H1 (cell line): ENCODE measurements around the gene CIB4.

Experiments used
- JUND ChIP-seq: IDR thresholded peaks from 2 replicates; pipeline ENCODE4 v1.6.1; 2011; ENCODE audit warnings: mild to moderate bottlenecking, improper control_type of control experiment, low read length
- RFX5 ChIP-seq: IDR thresholded peaks from 2 replicates; pipeline ENCODE4 v1.6.1; 2011; ENCODE audit warnings: low read depth, low read length, improper control_type of control experiment, borderline replicate concordance
- TF ChIP-seq, protein P1 (sequence below), 3 experiments: IDR thresholded peaks; 1 replicate in 2 of 3; 2 replicates in 1 of 3; pipeline versions ENCODE4 v1.5.1 to v1.6.1; 2011; ENCODE audit warnings: low read length in 3 of 3, mild to moderate bottlenecking in 3 of 3, inconsistent platforms in 2 of 3, low read depth in 1 of 3, moderate library complexity in 1 of 3; ENCODE audit not compliant: insufficient read depth in 1 of 3; ENCODE audit errors: control extremely low read depth in 1 of 3

- TF ChIP-seq RFX5 (no peak), JUND (no peak)
- TF ChIP-seq, protein P1, sequence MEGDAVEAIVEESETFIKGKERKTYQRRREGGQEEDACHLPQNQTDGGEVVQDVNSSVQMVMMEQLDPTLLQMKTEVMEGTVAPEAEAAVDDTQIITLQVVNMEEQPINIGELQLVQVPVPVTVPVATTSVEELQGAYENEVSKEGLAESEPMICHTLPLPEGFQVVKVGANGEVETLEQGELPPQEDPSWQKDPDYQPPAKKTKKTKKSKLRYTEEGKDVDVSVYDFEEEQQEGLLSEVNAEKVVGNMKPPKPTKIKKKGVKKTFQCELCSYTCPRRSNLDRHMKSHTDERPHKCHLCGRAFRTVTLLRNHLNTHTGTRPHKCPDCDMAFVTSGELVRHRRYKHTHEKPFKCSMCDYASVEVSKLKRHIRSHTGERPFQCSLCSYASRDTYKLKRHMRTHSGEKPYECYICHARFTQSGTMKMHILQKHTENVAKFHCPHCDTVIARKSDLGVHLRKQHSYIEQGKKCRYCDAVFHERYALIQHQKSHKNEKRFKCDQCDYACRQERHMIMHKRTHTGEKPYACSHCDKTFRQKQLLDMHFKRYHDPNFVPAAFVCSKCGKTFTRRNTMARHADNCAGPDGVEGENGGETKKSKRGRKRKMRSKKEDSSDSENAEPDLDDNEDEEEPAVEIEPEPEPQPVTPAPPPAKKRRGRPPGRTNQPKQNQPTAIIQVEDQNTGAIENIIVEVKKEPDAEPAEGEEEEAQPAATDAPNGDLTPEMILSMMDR (IDR thresholded peaks at IDR 0.05; ENCODE audit: control extremely low read depth in 1 of 3, insufficient read depth in 1 of 3, low read depth in 1 of 3, low read length in 3 of 3), result no peak
Measured at GRCh38 chr2:26628561-26629345, 12.4 kb downstream of the CIB4 start.
